MCF 10A (cell line): Measurements from ENCODE around the gene MYRIP. TPM values are rescaled to one million over a fixed set of nuclear protein-coding genes. Genes with fewer than 3 reads are reported as not detected.

ENCODE experiments used
- BruUV-seq: library from RNA; stranded (reverse); fragments of 400-500 nt; replicated peaks from 2 replicates; lab custom pipeline; 2021; lab: Mats Ljungman, UMichigan
- CTCF ChIA-PET: fragments of 300-600 bp; sonication (Branson Sonifier 250); formaldehyde crosslinking; extraction: SDS; loops from one replicate; lab custom pipeline; 2021; ENCODE audit warnings: antibody characterized with exemption, inconsistent platforms; lab: Yijun Ruan, JAX
- POLR2A ChIA-PET: fragments of 300-600, 350-650 bp; sonication (Branson Sonifier 250); formaldehyde crosslinking; extraction: SDS; loops from one replicate; lab custom pipeline; 2020; ENCODE audit warnings: antibody characterized with exemption, inconsistent platforms; lab: Yijun Ruan, JAX
- DNase-seq: peaks from one replicate; pipeline ENCODE4 v3.0.0-alpha.2; 2018; ENCODE audit not compliant: unreplicated experiment
- H3K27ac Mint-ChIP-seq: one replicate; pipeline ENCODE4 v1.8.0; 2022; ENCODE audit warnings: mild to moderate bottlenecking, low read depth, mixed read lengths; ENCODE audit not compliant: unreplicated experiment
- H3K27me3 Mint-ChIP-seq: one replicate; pipeline ENCODE4 v1.8.0; 2022; ENCODE audit warnings: mixed read lengths; ENCODE audit not compliant: insufficient read depth, unreplicated experiment
- H3K36me3 Mint-ChIP-seq: one replicate; pipeline ENCODE4 v1.8.0; 2022; ENCODE audit warnings: mild to moderate bottlenecking, moderate library complexity, mixed read lengths; ENCODE audit not compliant: insufficient read depth, unreplicated experiment
- H3K4me1 Mint-ChIP-seq: one replicate; pipeline ENCODE4 v1.8.0; 2022; ENCODE audit warnings: mixed read lengths; ENCODE audit not compliant: insufficient read depth, unreplicated experiment
- H3K4me3 Mint-ChIP-seq: one replicate; pipeline ENCODE4 v1.8.0; 2022; ENCODE audit warnings: mild to moderate bottlenecking, moderate library complexity, mixed read lengths; ENCODE audit not compliant: unreplicated experiment
- H3K9me3 Mint-ChIP-seq: one replicate; pipeline ENCODE4 v1.8.0; 2022; ENCODE audit warnings: mixed read lengths; ENCODE audit not compliant: unreplicated experiment
- intact Hi-C: fragments of 100-400 bp; cut with micrococcal nuclease; formaldehyde crosslinking; loops from 2 replicates; pipeline ENCODE4 v1.14.1; 2022
- total RNA-seq: library from RNA; stranded (reverse); gene quantifications from 2 replicates; pipeline ENCODE4 v1.2.3, GENCODE V29; 2022
- TF ChIP-seq, protein P1 (sequence below): fragments of 200-600 bp; IDR thresholded peaks from one replicate; pipeline ENCODE4 v1.8.0; 2022; ENCODE audit warnings: antibody characterized with exemption, mild to moderate bottlenecking; ENCODE audit not compliant: unreplicated experiment

Gene MYRIP
- total RNA-seq, 1 experiment from 2014 or later, result 0.19 TPM

DNA sequence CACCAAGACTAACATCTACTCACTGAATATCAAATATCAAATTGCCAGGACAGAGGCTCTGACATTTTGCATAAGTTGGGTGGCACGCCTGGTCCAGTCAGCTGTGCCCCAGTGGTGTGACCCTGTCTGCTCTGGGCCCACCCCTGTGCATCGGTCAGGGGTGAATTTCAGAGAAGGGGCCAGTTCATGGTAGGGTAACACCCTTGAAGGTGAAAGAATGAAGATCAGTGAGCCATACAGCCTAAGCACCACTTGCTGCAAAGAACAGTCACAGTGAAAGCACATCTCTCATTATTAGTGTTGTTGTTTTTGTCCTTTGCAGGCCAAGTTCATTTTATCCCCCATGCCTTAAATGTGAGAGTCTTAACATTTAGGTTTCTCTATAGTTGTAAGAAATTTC is 86.8 kb downstream of the MYRIP start:
- ChIA-PET CTCF (interaction anchor here (0.6 kb wide), 1 partner anchor 172 kb away, joined by 3 read pairs; no protein-coding TSS in a partner anchor), POLR2A (interaction anchor here (0.8 kb wide), 1 partner anchor 127 kb away, joined by 3 read pairs; no protein-coding TSS in a partner anchor)
- no peak overlapping the region for H3K4me3 Mint-ChIP-seq
- intact Hi-C loops, result no loop called here
- TF ChIP-seq, protein P1, sequence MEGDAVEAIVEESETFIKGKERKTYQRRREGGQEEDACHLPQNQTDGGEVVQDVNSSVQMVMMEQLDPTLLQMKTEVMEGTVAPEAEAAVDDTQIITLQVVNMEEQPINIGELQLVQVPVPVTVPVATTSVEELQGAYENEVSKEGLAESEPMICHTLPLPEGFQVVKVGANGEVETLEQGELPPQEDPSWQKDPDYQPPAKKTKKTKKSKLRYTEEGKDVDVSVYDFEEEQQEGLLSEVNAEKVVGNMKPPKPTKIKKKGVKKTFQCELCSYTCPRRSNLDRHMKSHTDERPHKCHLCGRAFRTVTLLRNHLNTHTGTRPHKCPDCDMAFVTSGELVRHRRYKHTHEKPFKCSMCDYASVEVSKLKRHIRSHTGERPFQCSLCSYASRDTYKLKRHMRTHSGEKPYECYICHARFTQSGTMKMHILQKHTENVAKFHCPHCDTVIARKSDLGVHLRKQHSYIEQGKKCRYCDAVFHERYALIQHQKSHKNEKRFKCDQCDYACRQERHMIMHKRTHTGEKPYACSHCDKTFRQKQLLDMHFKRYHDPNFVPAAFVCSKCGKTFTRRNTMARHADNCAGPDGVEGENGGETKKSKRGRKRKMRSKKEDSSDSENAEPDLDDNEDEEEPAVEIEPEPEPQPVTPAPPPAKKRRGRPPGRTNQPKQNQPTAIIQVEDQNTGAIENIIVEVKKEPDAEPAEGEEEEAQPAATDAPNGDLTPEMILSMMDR, result no peak
- BruUV-seq, result no TSS peak
- no peaks in the 10 kb centered on the region for H3K9me3 Mint-ChIP-seq
- no peaks in the 10 kb centered on the region for H3K4me1 Mint-ChIP-seq
- no peaks in the 10 kb centered on the region for H3K27me3 Mint-ChIP-seq
- no peak overlapping the region for H3K27ac Mint-ChIP-seq
- DNase-seq, result no peak
- no peaks in the 10 kb centered on the region for H3K36me3 Mint-ChIP-seq

DNA sequence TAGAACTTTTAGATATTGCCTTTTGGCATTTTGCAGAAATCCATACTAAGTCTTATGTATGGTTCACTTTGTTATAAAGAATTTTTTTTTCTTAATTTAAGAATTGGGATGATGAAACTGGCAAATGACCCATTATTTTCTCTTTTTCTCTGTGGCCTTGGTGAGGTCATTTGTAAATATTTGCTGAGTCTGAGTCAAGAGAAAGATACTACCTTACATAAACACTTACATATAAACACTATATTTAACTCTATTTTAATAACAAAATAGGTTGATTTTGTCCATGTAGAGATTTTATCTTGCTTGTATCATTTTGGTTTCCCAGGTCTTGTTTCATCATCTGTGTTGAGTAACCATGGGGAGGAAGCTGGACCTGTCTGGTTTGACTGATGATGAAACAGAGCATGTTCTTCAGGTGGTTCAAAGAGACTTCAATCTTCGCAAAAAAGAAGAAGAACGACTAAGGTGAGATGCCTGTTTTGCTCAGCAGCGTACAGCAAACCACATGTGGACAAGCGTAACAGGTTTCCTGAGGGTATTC is 91.1 kb downstream of the MYRIP start:
- H3K27me3 Mint-ChIP-seq, result no peaks in the 10 kb centered on the region
- no peaks in the 10 kb centered on the region for H3K36me3 Mint-ChIP-seq
- H3K4me1 Mint-ChIP-seq, result no peaks in the 10 kb centered on the region
- intact Hi-C loops, result no loop called here
- H3K4me3 Mint-ChIP-seq, result no peak overlapping the region
- CTCF ChIA-PET, result no interaction called here
- H3K27ac Mint-ChIP-seq, result no peak overlapping the region
- BruUV-seq, result no TSS peak
- POLR2A ChIA-PET, result interaction anchor here (0.6 to 1.1 kb wide), 2 partner anchors 11 to 34 kb away, joined by 3 read pairs; no protein-coding TSS in a partner anchor
- TF ChIP-seq, protein P1, result no peak
- no peaks in the 10 kb centered on the region for H3K9me3 Mint-ChIP-seq
- DNase-seq, result peak; percentile 49

DNA sequence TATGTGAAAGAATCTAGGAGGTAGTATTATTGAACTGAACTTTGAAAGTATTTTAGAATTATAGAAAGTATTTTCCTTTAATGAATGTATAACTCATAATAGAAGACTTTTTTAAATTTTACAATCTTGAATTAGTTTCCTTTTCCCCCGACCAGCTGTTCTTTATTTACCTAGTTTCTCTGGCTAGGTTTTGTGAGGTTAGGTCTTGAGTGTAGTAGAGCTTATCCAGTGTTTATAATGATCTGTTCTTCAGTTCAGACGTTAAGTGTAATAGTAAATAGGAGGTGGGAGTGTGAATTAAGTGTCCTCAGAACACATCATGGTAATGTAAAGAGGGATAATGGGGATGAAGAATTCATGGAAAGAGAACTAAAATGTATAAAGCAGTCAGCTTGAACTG is 93.8 kb downstream of the MYRIP start:
- no peak for DNase-seq
- no peaks in the 10 kb centered on the region for H3K36me3 Mint-ChIP-seq
- no peak overlapping the region for H3K27ac Mint-ChIP-seq
- intact Hi-C loops, result no loop called here
- POLR2A ChIA-PET, result interaction anchor here (0.5 kb wide), 1 partner anchor 259 kb away, joined by 3 read pairs; no protein-coding TSS in a partner anchor
- no peaks in the 10 kb centered on the region for H3K4me1 Mint-ChIP-seq
- no peaks in the 10 kb centered on the region for H3K9me3 Mint-ChIP-seq
- CTCF ChIA-PET, result interaction anchor here (0.7 kb wide), 1 partner anchor 192 kb away, joined by 4 read pairs; no protein-coding TSS in a partner anchor
- no peak overlapping the region for H3K4me3 Mint-ChIP-seq
- TF ChIP-seq, protein P1, result no peak
- BruUV-seq, result no TSS peak
- no peaks in the 10 kb centered on the region for H3K27me3 Mint-ChIP-seq

DNA sequence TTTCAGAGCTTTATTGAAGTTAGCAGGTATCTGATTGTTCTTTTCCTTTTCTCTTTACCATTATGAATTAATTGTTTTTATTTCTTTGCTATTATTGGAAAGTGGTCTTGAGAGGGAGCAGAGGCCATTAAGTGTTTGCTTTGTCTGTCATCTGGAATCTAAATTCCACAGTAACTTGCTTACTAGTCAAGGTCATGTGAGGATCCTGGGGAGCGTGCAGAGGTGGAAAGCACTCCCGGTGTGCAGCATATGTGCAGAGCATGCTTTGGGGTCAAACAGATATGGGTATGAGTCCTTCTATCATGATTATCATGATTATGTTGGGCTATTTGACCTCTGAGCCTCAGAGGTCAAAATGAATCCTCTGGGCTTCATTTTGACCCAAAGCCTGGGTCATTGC is 96.4 kb downstream of the MYRIP start:
- H3K27me3 Mint-ChIP-seq, result no peaks in the 10 kb centered on the region

More for the DNA sequence above, 96.4 kb downstream of the MYRIP start:
- no peaks in the 10 kb centered on the region for H3K9me3 Mint-ChIP-seq
- ChIA-PET POLR2A (interaction anchor here (0.7 kb wide), 1 partner anchor 36 kb away, joined by 3 read pairs; no protein-coding TSS in a partner anchor), CTCF (no interaction called here)
- intact Hi-C loops, result no loop called here
- H3K4me1 Mint-ChIP-seq, result peaks cover under 1% of the 10 kb centered on the region
- TF ChIP-seq, protein P1, result no peak
- H3K27ac Mint-ChIP-seq, result no peak overlapping the region
- H3K4me3 Mint-ChIP-seq, result no peak overlapping the region
- H3K36me3 Mint-ChIP-seq, result no peaks in the 10 kb centered on the region
- no TSS peak for BruUV-seq
- no peak for DNase-seq
